Measurements from ENCODE around the gene SAMD5.
"Not testable (repeated sequence)": the region's sequence is repeated elsewhere in the genome, so short reads cannot be mapped to it uniquely, and the experiment has no call there.

SAMD5 gene

DNA sequence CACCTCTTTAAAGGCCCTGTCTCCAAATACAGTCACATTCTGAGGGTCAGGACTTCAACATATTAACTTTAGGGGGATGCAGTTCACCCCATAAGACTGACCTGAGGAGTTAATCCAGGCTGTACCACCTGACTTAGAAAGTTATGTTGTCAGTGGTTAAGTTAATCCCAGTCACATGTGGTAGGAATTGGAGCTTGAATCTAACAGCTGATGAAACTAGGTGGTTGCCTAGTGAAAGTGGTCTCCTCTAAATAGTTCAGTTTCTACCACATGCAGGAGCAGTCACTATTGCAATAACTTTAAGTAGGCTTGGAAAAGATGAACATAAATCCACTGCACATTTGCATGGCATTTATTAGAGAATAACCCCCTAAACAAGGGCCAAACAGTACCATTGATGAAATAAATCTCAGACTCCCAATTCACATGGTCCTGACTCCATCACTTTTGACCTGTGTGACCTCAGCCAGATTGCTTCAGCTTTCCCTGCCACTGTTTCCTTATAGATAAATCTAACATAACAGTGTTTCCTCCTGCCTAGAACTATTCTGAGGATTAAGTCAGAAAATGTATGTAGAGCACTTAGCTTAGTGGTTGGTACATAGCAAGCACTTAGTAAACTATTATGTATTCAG lies 20.1 kb downstream of the SAMD5 start:
- no peak for DNase-seq

DNA sequence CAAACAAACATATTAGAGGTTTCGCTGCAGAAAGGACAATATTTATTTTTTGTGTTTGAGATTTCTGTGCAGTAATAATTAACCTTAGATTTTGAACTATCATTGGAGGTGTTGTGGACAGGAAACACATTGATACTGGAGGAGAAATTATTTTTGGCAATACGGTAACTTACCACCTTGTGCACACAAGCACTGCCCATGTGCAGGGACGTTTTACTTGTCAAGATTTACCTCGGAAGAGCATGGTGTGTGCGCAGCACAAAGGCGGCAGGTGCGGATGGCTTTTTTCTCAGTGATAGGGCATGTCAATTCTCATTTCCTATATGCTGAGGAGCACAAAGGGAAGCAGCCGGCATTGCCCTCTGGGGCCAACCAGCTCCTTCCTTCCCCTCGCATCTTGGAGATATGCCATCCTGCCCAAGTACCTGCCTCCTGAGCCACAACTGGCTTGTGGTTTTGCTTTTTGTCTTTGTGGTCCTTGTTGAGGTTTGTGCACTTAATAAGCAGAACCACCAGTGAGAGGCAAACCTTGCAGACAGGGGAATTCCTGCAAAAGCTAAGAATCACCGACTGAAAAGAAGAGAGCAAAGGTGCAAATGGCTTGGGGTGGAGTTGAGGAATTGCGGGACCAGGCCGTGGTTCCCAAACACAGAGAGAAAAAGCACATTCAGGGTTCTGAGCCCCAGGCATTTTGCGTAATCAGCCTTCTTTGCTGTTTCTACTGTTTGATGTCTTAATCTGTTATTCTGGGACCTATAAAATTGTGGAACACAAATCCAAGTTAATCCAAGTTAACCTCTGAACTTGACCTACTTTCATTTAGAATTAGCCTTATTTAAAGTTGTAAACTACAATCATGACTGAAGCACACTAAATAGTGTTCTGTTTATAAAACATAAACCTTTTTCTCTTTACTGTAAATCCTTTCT lies 21.9 kb downstream of the SAMD5 start:
- DNase-seq = no peak

DNA sequence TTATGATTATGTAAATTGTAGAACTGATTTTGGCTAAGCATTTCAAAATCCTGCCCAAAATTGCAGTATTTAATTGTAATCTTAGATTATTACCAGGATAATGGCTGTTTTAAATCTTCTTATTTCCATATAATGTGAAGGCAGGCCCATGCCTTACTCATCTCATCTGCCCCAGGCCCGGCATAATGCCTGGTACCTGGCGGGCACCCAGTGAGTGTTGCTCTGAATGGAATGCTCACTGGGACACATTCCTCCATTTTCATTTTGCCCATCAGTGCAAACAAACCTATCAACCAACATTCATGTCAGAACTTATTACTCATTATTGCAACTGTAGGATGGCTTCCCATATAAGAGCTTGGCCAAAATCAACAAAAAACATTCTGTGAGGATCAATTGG lies 22.8 kb downstream of the SAMD5 start:
- DNase-seq = no peak

DNA sequence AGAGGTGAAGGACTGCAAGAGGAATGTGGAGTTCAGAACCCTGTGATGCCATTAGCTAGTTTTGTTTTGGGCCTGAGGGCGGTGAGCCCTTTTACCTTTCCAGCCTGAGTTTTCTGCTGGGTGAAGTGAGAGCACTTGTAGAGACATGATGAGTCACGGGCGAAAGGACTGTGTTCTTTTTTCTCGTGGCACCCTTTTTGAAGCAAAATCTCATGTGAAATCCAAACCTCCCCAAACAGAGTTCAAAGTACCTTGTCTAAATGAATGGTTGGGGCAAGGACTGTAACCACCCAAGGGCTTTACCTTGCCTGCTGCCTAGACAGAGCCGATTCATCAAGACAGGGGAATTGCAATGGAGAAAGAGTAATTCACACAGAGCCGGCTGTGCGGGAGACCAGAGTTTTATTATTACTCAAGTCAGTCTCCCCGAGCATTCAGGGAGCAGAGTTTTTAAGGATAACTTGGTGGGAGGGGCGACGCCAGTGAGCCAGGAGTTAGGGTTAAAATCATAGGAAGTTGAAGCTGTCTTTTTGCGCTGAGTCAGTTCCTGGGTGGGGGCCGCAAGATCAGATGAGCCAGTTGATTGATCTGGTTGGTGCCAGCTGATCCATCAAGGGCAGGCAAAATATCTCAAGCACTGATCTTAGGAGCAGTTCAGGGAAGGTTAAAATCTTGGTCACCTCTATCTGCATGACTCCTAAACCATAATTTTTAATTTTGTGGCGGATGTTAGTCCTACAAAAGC lies 25.8 kb downstream of the SAMD5 start:
- no peak for DNase-seq

DNA sequence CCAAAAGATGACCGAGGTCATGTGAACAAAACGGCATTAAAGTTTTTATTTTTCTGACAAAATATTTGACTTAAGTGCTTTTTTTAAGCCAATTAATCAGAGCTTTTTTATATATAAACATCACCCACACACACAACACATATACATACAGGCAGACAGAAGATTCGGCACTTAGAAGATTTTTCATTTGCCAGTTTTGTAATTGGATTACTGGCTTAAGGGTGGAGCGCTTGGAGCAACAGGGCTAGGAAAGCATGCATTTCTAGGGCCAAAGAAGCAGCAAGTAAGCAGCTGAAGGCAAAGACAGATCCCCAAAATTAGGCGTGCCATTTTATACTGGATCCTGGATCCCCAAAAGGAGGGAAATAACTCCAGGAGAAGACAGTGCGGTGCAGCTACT lies 30.3 kb downstream of the SAMD5 start:
- no peak for DNase-seq

DNA sequence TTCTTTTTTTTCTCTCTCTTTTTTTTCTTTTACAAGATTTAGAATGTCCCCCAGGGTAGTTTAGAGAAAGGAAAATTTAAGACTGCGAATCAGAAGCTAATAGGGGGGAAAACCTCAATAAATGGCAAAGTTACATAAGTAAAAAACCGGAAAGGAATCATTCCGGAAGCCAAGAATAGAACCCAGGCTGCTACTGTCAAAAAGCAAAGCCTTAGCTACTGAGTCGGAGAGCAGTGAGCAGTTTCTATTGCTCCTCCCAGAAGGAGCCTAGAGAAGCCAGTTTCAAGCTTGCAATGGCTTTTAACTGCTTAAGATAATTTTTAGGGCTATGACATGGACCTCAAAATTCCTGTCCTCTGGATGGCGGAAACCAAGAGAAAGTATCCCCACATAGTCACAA lies 31.6 kb downstream of the SAMD5 start:
- no peak for DNase-seq

DNA sequence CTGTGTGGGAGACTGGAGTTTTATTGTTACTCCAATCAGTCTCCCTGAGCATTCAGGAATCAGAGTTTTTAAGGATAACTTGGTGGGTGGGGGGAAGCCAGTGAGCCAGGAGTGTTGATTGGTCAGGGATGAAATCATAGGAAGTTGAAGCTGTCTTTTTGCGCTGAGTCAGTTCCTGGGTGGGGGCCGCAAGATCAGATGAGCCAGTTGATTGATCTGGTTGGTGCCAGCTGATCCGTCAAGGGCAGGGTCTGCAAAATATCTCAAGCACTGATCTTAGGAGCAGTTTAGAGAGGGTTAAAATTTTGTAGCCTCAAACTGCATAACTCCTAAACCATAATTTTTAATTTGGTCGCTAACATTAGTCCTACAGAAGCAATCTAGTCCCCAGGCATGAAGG lies 33.9 kb downstream of the SAMD5 start:
- not testable (repeated sequence) for DNase-seq

DNA sequence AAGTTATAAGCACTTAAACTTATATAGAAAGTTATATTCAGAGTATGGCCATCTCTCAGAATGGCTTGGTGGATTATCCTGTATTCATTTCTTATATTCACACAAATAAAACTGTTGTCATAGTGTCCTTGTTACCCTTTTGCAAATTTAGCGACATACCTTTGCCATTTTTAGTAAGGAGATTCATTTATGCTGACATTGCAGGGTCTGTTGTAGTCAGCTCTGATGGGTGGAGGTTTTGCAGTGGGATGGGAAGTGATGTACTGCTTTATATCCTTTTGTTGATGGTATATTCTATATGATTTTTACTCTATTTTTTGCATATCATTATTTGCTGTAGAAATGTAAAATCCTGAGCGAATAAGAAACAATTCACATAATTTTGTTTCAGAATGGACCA lies 35.9 kb downstream of the SAMD5 start:
- DNase-seq = no peak

DNA sequence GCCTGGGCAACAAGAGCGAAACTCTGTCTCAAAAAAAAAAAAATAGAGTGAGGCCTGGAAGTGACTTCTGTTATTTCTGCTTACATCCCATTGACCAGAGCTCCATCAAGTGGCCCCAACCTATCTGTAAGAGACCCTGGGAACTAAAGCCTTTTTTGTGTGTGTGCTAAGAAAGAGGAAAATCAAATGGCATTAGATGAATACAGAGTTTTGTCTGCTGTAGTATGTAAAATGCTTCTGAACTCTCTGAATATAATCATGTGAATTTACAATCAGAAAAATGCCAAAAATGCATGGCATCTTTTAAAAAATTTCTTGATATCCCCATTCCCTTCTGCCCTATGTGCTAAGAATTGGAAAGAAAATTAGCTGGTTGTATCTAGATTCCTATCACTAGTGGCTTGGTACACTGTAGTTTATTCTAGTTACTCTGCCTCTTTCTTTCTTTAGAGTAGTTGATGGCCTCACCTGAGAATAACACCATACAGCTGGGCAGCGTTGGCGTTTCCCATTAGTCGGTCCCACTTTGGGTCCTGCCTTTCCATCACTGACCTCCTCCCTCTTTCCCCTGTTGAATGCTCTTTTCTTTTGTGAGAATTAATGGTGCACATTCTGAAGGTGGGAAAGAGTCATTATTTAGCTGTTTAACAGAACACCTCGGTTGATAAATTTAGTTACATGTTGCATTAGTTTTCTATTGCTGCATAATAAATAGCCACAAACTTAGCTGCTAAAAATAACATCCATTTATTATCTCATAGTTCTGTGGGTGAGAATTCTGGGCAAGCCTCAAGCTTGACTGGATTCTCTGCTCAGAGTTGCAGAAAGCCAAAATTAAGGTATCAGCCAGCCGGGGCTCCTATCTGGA lies 38.2 kb downstream of the SAMD5 start:
- no peak for DNase-seq

DNA sequence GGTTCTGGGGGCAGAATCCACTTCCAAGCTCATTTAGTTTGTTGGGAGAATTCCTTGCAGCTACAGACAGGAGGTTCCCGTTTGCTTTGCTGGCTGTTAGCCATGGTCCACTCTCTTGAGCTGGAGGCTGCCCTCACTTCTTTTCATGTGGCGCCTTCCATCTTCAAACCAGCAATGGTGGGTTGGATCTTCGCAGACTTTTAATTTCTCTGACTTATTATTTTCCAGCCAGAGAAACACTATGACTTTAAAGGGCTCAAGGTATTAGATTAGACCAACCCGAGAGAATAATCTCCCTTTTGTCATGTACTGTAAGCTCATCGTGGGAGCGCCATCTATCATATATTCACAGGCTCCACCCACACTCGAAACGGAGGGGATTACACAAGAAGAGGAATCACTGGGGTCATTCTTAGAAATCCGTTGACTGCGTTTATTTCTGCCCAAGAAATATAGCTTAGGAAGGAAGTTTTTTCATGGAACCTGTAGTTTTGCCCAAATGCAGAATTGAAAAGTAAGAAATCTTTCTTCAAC lies 38.9 kb downstream of the SAMD5 start:
- no peak for DNase-seq

DNA sequence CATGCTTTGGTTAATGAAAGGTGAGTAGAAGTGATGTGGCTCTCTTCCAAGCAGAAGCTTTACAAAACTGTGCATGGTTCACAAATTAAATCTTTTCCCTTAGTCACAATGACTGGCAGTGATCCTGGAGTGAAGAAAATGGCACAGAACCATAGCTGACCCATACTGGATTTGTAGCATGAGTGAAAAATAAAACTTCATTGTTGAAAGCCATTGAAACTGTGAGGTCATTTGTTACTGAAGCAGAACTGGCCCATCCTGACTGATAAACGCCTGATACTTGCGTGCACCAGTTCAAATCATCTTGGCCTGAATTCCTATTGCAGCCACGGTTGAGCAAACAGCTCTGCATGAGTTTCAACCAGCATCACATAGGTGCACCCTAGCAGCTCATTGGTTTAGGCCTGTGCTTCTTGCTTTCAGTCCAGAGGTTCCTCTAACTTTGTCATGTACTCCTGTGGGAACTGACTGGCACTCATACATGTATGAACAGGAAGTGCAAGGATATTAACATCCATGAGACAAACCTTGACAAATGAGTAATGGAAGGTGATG lies 40.5 kb downstream of the SAMD5 start:
- no peak for DNase-seq

DNA sequence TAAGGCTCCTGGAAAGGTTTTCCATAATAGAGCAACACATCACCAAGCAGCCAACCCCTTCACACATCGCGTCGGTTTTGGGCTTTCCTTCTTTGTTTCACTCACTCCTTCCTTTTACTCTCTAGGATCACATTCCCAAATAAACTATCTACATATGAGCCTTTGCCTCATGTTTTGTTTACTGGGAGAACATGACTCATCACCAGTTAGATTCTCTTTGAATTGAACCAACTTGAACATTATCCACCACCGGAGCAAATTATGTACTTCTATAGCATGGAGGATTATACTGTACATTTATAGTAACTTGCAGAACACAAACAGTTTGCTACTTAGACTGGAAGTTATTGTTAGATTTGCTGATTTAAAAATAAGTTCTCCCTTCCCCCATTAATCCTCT lies 41.0 kb downstream of the SAMD5 start:
- no peak for DNase-seq

DNA sequence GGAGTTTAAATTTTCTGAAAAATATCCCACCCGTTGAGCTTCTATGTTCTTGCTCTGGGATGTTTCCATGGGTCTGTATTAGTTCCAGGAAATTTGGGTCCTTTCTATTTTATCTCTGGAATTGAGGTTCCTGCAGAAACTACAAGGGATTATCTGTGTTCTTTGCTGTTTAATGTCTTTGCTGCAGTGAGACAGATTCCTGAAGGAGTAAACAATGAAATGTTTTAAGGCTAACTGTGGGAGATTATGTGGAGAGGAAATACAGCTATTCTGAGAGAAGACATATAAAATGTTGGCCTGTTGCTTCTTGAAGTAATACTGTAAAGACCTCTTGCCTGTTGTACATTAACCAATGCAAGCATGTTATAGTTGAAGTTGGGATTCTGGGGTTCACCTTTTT lies 43.5 kb downstream of the SAMD5 start:
- DNase-seq = no peak

DNA sequence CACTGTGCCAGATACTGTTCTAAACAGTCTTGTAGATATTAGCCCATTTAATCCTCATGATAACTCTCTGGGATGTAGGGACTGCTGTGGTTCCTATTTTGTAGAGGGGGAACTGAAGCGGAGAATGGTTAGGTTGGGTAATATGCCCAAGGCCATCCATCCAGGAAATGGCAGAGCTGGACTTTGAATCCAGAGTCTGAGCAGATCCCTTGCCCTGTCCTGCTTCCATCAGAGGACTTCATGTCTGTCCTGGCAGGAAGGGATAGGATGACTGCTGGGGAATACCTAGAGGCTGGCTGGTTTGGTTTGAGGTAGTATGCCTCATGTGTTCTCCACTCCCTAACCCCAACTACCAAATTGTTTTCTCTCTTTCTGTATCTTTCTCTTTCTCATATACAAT lies 44.6 kb downstream of the SAMD5 start:
- DNase-seq = no peak

DNA sequence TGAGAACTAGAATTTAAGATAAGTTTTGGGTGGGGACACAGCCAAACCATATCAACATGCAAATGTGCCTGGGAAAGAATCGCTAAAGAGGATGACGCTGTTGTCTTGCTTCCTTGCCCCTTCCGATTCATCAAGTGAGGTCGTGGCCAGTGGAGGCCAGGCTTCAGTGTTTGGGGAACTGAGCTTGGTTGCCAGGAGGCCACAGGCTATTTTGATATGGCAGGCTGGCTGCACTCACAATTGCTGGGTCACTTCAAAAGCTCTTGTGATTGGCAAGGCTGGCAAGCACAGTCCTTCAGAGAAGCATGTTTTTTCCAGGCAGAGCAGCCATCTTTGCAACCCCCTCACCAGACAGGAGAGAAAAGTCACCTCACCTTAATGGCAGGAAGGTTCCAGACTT lies 45.8 kb downstream of the SAMD5 start:
- no peak for DNase-seq

DNA sequence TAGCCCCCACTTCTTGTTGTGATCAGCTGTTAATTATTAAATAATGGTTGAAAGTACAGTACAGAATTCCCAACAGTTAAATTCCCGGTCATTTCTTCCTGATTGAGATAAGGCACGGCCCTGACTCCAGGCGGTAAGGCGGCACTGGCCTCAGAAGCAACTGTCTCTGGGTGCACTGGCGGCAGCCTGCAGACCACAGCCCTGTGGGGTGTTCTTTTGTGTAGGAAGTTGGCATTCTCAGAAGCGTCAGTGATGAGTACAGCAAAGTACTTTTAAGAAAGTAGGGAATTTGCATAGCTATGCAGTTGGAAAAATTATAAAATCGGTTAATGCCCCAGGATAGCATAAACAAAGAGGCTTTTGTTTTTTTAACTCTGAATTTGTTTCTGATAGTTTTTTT lies 50.5 kb downstream of the SAMD5 start:
- DNase-seq = no peak

DNA sequence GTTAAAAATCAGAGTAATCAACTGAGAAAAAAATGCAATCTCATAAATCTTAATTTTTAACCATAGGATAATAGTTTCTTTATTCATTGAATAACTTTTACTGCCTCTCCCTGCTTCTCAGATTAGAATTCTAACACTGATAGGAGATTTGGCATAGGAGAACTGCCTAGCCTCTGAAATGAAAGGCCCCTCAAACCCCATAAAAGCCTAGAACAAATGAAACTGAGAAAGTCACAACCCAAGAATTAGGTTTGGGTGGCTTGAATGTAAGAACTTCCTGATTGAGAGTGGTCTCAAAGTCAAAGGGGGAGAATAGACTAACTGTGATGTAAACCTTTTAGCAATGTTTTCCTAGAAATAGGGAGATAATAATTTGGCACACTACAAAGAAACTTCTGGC lies 52.2 kb downstream of the SAMD5 start:
- no peak for DNase-seq

DNA sequence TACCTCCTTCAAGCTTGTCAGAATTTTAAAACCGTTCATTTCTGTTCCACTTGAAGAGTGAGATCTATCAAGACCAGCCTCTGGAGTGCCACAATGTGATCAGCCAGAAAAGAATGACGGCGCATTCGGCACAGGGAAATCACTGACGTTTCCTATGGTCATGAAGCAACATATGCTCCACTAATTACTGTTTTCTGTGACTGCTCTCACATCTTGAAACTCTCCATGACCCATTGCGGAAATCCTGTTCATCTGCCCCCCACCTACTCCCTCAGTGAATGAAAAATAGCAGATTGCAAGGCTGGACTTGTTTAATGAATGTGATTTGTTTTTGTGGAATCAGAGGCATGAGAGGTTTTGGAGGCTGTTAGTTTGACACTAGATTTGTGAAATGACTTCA lies 53.2 kb downstream of the SAMD5 start:
- DNase-seq = no peak

DNA sequence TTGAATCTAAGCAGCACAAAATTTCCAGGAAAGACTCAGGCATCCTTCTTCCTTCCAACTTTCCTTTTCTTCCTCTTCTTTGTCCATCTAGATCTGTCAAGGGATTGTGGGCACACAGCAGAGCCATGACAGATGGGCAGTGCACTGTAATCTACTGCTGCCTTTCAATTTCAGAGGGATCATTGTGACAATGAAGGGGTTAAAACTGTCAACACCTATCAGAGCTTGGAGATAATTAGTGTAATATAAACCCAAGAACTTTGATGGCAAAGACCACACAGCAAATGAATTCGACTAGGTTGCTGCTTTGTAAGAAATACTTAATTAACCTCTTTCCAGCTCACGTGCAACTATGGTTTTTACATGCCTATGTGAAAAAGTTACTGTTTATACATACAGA lies 55.0 kb downstream of the SAMD5 start:
- DNase-seq = no peak

DNA sequence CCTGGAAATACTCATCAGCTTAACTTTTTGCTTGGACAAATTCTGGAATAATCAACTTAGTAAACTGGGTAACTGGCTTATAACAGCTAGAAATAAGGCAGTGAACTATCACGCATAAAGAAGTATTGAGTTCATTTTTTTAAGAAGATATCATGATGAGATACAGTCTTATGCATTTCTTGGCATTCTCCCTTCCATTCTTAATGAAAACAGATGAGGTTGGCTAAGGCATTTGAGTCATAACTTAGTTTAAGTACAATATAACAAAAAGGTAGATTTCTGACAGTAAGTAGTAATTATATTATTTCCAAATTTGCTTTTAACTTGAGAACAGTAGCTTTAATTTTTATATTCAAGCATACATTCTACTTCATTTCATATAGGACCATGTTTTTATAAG lies 56.1 kb downstream of the SAMD5 start:
- no peak for DNase-seq

DNA sequence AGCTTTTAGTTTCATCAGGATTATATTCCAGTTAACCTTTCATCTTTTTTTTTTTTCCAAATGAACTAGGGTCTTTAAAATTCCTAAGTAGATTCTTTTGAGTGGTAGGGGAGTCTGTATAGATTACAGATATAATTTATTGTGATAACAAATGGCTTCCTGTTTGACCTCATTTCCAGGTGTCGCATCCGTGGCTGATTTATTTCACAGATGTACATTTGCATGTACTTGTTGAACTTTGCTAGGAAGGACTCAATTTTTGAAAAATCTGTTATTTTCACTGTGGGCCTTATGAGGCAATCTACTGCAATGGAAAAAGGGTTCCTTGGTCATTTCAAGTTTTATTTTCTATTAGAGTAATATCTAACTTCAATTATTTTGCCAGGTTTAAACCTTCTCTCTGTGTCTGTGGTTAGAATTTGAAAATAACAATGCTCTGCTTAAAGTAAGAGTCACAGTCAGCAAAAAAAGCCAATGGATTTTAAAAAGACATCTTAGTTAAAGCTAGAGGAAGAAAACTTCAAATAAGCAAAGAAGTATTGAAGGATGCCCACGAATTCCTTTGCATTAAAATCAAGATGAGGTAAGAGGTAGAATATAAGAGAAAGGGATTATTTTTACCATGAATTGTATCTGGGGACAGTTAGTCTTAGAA lies 57.9 kb downstream of the SAMD5 start:
- DNase-seq = no peak
